Measurements from ENCODE around the gene UPK1A. TPM values are rescaled to one million over a fixed set of nuclear protein-coding genes. Genes with fewer than 3 reads are reported as not detected.

The UPK1A gene
- total and polyA plus RNA-seq, 10 of the 15 experiments (the other 5 are each of a cell fraction or from before 2014, with no cell fraction given), result 0.15 to 1.9 (median 0.26) TPM; not detected in 7

DNA sequence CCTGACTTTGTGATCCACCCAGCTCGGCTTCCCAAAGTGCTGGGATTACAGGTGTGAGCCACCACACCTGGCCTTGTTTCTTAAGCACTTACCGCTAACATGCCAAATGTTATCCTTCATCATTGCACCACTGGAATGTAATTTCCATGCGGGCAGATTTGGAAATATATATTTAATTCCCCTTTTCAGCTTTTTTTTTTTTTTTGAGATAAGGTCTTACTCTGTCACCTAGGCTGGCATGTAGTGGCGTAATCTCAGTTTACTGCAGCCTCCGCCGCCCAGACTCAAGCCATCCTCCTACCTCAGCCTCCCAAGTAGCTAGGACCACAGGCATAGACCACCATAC, 4.3 kb upstream of the UPK1A start (continued):
- TF ChIP-seq ZBTB11 (CRISPR knock-in tag; IDR thresholded peaks at IDR 0.05), result no peak
- no peak for TF ChIP-seq NFXL1 (IDR thresholded peaks at IDR 0.05; ENCODE audit: borderline replicate concordance)
- no peak for TF ChIP-seq CUX1 (IDR thresholded peaks at IDR 0.05; ENCODE audit: insufficient replicate concordance, low read depth, low read length)
- TF ChIP-seq CBFB (IDR thresholded peaks at IDR 0.05; ENCODE audit: low read depth), result no peak
- no peak for TF ChIP-seq RELA (IDR thresholded peaks at IDR 0.05; ENCODE audit: borderline replicate concordance, partially characterized antibody)
- TF ChIP-seq, protein P1, sequence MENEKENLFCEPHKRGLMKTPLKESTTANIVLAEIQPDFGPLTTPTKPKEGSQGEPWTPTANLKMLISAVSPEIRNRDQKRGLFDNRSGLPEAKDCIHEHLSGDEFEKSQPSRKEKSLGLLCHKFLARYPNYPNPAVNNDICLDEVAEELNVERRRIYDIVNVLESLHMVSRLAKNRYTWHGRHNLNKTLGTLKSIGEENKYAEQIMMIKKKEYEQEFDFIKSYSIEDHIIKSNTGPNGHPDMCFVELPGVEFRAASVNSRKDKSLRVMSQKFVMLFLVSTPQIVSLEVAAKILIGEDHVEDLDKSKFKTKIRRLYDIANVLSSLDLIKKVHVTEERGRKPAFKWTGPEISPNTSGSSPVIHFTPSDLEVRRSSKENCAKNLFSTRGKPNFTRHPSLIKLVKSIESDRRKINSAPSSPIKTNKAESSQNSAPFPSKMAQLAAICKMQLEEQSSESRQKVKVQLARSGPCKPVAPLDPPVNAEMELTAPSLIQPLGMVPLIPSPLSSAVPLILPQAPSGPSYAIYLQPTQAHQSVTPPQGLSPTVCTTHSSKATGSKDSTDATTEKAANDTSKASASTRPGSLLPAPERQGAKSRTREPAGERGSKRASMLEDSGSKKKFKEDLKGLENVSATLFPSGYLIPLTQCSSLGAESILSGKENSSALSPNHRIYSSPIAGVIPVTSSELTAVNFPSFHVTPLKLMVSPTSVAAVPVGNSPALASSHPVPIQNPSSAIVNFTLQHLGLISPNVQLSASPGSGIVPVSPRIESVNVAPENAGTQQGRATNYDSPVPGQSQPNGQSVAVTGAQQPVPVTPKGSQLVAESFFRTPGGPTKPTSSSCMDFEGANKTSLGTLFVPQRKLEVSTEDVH (IDR thresholded peaks at IDR 0.05; ENCODE audit: low read depth, partially characterized antibody), result no peak
